ENCODE measurements around the gene NQO1.
"Not testable (repeated sequence)": the region's sequence is repeated elsewhere in the genome, so short reads cannot be mapped to it uniquely, and the experiment has no call there.

Gene NQO1

GRCh38 chr16:69741951-69742904, 15.9 kb upstream of the NQO1 start:
- no peak for DNase-seq

GRCh38 chr16:69741519-69741918, 15.2 kb upstream of the NQO1 start:
- no peak for DNase-seq

DNA sequence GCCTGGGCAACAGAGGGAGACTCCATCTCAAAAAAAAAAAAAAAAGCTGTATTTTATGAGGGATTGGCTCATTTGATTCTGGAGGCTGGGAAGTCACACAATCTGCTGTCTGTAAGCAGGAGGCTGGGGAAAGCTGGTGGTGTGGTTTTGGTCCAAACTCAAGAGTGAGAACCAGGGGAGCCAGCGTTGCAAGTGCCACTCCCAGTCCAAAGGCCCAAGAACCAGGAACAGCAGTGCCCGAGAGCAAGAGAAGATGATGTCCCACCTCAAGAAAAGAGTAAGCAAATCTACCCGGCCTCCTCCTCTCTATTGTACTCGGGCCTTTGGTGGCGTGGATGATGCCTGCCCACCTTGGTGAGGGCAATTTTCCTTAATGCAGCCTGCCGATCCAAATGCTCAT, 5.7 kb upstream of the NQO1 start:
- no peak for DNase-seq

DNA sequence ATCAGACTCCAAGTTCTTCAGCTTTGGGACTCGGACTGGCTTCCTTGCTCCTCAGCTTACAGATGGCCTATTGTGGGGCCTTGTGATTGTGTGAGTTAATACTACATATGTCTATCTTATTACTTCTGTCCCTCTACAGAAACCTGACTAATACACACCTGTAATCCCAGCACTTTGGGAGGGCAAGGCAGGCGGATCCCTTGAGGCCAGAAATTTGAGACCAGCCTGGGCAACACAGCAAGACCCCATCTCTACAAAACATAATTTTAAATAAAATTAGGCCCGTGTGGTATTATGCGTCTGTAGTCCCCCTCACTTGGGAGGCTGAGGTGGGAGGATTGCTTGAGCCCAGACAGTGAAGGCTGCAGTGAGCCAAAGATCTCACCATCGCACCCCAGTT, 4.9 kb upstream of the NQO1 start:
- not testable (repeated sequence) for DNase-seq

DNA sequence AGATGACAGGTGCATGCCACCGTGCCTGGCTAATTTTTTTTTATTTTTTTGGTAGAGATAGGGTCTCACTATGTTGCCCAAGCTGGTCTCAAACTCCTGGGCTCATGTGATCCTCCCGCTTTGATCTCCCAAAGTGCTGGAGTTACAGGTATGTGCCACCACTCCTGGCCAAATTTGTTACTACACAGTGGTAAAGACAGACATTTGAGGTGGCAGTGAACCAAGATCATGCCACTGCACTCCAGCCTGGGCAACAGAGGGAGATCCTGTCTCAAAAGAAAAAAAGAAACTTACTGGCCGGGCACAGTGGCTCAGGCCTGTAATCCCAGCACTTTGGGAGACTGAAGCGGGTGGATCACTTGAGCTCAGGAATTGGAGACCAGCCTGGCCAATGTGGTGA, 2.7 kb upstream of the NQO1 start:
- not testable (repeated sequence) for DNase-seq

DNA sequence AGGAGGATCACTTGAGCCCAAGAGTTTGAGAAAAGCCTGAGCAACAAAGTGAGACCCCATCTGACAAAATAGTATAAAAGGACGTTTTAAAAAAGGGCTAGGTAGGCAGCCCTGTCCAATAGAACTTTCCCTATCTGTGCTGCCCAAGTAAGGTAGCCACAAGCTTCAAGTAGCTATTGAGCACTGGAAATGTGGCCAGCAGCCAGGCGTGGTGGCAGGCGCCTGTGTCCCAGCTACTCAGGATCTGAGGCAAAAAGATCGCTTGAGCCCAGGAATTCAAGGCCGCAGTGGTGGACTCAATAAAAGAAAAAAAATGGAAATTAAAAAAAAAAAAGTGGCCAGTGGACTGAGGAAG, 1.5 kb upstream of the NQO1 start:
- DNase-seq, result no peak

DNA sequence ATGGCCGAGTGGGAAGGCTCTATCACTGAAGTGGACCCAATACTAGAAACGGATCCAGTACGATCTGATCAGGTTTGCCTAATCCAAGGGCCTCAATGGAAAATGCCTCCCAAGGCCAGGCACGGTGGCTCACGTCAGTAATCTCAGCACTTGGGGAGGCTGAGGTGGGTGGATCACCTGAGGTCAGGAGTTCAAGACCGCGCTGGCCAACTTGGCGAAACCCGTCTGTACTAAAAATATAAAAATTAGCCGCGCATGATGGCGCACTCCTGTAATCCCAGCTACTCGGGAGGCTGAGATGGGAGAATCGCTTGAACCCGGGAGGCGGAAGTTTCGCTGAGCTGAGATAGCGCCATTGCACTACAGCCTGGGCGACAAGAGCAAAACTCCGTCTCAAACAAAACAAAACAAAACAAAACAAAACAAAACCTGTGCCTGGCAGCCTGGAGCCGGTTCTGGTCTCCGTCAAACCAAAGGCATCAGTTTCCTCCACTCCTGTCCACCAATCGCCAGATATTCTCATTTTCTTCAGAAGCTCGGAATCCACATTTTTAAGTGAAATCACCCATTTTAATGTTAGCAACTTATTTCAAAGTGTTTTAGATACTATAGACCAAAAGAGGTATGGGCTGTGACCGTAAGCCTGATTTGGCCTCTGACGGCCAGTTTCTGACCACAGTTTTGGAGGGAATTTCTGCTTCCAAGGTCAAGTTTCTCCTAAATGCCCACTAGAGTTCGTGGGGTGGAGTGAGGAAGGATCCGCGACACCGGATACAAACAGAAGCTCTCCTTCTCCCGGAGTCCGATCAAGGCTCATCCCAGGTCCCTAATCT, 664 bp downstream of the NQO1 start:
- no peak for DNase-seq

DNA sequence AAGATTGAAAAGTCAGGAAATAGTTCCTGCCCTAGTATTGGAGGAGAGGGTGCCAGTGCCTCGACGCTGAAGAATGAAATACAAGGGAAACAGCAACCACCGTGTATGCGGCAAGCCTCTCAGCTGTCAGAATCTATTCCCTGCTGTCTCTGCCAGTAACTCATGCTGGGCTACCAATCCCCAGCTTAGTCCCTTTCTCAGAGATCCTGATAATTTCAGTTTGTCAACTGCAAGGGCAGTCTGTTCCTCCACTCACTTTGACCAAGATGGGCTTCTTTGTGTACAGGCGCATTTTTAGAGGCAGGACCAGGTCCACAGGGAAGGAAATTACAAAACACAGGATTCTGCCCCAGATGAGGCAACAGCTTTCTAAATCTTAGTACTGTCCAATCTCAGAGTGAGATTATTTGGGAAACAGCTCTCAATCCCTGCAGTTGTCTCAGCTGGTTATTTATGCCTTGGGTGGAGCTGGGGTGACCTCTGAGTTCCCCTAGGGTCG, 1.3 kb downstream of the NQO1 start:
- no peak for DNase-seq

GRCh38 chr16:69724414-69724873, 1.9 kb downstream of the NQO1 start:
- no peak for DNase-seq

DNA sequence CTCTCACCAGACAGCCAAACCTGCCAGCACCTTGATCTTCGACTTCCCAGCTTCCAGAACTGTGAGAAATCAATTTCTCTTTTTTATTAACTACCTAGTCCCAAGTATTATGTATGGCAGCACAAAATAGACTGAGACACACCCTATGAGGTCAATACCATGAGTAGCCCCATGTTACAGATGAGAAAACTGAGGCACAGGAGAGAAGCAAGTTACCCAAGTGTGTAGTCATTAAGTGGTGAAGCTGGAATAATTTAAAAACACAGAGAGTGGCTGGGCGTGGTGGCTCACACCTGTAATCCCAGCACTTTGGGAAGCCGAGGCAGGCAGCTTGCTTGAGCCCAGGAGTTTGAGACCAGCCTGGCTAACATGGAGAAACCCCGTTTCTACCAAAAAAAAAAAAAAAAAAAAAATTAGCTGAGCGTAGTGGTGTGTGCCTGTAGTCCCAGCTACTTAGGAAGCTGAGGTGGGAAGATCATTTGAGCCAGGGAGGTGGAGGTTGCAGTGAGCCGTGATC, 4.9 kb downstream of the NQO1 start:
- DNase-seq, result no peak

DNA sequence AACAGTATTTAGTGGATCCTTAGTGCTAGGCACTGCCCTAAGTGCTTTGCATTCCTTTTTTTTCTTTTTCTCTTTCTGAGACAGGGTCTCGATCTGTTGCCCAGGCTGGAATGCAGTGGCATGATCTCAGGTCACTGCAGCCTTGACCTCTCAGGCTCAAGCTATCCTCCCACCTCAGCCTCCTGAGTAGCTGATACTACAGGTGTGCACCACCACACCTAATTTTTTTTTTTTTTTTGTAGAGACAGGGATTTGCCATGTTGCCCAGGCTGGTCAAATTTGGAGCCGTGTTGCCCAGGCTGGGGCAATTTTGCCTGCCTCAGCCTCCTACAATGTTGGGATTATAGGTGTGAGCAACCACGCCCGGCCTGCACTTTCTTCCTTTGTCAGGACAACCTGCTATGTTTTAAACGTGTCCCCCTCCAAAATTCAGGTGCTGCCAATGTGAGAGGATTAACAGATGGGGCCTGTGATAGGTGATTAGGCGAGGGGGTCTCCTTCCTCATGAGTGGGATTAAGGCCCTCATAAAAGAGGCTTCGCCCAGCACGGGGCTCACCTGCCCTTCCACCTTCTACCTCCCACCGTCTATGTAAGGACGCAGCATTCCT, 5.4 kb downstream of the NQO1 start:
- DNase-seq, result no peak

DNA sequence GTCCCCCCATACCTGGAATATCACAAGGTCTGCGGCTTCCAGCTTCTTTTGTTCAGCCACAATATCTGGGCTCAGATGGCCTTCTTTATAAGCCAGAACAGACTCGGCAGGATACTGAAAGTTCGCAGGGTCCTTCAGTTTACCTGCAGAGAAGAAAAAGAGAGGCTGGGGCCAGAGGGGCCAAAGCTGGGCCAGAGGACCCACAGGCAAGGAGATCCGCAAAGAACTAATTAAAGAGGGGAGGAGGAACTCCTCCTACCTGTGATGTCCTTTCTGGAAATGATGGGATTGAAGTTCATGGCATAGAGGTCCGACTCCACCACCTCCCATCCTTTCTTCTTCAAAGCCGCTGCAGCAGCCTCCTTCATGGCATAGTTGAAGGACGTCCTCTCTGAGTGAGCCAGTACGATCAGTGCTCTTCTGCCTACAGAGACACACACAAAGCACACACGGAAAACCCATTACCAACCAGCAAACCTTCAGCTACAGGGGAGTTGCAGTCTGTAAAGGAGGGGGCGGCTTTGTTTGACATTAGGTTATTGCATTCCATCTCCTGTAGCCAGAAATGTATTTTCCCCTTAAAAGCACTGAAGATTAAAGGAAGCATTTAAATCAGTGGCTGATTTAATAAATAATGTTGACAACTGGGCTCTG, 8.1 kb downstream of the NQO1 start:
- no peak for DNase-seq

DNA sequence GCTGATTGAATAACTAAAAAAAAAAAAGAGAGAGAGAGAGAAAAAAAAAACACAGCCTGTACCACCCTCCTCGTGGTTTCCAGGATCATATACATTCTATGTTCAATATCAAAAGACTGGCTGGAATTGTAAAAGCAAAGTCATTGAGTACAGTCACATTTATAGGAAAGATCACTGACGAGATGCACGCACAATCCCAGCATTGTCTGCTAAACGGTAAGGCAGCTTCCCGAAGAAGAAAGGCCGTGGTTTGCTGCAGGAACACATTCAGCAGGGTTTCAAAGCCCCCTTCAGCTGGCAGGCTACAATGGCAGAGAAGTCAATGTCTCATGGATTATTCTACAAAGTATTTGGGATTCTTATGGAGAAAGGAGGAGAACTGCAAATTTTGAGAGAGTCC, 9.3 kb downstream of the NQO1 start:
- no peak for DNase-seq

DNA sequence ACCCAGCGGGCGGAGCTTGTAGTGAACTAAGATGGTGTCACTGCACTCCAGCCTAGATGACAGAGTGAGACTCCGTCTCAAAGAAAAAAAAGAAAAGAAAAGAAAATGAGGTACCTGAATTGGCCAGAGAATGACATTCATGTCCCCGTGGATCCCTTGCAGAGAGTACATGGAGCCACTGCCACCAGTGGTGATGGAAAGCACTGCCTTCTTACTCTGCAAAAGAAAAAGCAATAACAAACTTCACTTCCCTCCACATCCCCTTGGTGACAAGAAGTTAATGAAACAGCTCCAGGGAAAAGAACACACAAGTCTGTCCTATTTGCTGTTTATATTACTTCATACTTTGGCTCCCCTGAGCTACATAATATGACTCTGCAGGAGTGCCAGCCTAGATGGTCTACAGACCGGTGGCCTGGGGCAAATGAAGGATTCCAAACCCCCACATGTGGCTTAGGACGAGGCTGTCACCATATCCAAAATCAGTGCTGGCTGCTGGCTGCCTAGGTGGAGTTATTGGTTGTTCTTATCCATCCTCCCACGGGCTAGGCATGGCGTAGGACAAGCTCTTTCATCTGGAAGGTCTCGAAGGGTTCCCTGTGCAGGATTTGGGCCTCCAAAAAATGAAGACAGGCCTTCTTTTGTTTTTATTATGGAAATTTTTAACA, 13.3 kb downstream of the NQO1 start:
- no peak for DNase-seq

GRCh38 chr16:69712277-69712676, 14.1 kb downstream of the NQO1 start:
- DNase-seq, result no peak

DNA sequence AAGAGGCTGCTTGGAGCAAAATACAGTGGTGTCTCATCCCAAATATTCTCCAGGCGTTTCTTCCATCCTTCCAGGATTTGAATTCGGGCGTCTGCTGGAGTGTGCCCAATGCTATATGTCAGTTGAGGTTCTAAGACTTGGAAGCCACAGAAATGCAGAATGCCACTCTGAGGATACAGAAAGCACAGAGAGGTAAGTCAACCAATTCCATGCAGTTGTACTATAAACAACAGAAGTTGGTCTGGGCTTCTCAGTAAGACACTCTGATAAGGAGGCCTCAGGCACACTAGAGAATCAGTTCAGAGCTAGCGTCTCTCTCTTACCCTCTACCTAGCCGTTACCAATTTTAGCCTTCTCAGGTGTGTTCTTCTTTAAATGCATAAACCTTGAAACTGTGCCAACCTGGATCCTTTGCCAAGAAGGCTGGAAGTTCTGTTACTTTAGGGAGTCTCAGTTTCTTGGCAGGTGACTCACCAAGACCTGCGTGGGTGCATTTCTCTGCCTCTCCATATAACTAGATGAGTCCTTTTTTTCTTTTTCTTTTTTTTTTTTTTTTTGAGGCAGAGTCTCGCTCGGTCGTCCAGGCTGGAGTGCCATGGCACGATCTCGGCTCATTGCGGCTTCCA, 15.1 kb downstream of the NQO1 start:
- no peak for DNase-seq

- DNase-seq, result no peak
These were observed 16.8 kb downstream of the NQO1 start for GRCh38 chr16:69709456-69710084.

- no peak for DNase-seq
These were observed 18.3 kb downstream of the NQO1 start for GRCh38 chr16:69707920-69708683.

DNA sequence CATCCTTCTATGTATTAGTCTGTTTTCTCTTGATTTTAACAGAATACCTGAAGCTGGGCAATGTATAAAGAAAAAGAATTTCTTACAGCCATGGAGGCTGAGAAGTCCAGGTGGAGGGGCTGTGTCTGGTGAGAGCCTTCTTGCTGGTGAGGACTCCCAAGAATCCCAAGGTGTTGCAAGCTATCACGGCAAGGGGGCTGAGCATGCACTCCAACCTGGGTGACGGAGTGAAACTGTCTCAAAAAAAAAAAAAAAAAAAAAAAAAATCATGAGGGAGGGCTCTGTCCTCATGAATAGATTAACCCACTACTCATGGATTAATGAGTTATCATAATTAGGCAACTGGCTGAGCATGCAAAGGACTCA, 19.4 kb downstream of the NQO1 start:
- no peak for DNase-seq

DNA sequence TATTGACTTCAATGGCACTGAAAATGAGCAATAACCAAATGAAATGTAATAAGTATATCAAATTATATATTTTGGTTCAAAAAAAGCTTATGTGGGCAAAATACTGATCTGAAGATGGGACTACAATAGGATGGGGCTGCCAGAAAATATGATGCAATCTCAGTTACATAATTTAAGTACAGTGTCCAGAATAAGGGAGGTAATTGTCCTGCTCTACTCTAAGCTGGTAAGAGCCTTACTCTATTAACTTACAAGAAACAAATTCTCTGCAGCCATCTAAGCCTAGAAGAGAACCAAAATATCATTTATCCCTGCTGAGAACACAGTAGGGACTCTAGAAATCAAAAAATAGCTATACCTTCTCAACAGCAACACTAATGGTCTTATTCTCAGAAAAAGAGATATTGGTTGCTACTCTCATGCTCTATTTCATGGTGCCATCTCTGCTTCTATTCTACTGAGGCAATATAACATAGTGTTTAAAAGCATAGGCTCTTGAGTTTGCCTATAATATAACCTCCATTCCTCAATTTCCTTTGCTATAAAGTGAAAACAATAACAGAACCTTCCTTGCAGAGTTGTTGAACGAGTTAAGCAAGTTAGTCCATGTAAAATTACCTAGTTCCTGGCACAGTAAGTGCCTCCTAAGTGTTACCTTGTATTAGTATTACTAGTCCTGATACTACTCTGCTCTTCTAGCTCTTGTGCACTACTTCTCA, 19.9 kb downstream of the NQO1 start:
- no peak for DNase-seq
